ENCODE results near the gene THBS1. TPM values are rescaled to one million over a fixed set of nuclear protein-coding genes. Genes with fewer than 3 reads are reported as not detected.

Gene THBS1
- total and polyA plus RNA-seq, 2 donors from 2014 or later = 26.4 to 377 TPM

- Histone ChIP-seq H3K4me3 (ENCODE audit: low read length in 3 of 3) (no peak overlapping the region), H3K36me3 (ENCODE audit: control insufficient read depth in 2 of 3, insufficient read depth in 3 of 3, low read length in 3 of 3) (no peaks in the 10 kb centered on the region), H3K9ac (ENCODE audit: low read length in 3 of 3) (no peak overlapping the region), H3K9me3 (ENCODE audit: control insufficient read depth in 2 of 3, insufficient read depth in 1 of 3, low read length in 3 of 3) (no peaks in the 10 kb centered on the region), H3K27me3 (ENCODE audit: control insufficient read depth, insufficient read depth, low read length) (no peaks in the 10 kb centered on the region), H3K27ac (ENCODE audit: low read depth in 2 of 2, low read length in 2 of 2) (no peak overlapping the region), H3K4me1 (ENCODE audit: control insufficient read depth in 2 of 3, insufficient read depth in 2 of 3, low read depth in 1 of 3, low read length in 3 of 3) (peaks cover 0 to 3% (median 0%) of the 10 kb centered on the region in 3 donors)
- TF ChIP-seq CTCF (IDR thresholded peaks at IDR 0.05; ENCODE audit: borderline replicate concordance, extremely low read depth, insufficient read depth) = no peak
- intact Hi-C loops (cut with DNase I) = no loop called here
- DNase-seq (no peak), FAIRE-seq (no peak)
Measured at GRCh38 chr15:39640665-39641064, 59.8 kb downstream of the THBS1 start.

- no peaks in the 10 kb centered on the region for H3K36me3 ChIP-seq (ENCODE audit: control insufficient read depth in 2 of 3, insufficient read depth in 3 of 3, low read length in 3 of 3)
- peaks cover 0 to 3% (median 0%) of the 10 kb centered on the region in 3 donors for H3K4me1 ChIP-seq (ENCODE audit: control insufficient read depth in 2 of 3, insufficient read depth in 2 of 3, low read depth in 1 of 3, low read length in 3 of 3)
- H3K4me3 ChIP-seq (ENCODE audit: low read length in 3 of 3) = no peak overlapping the region
- intact Hi-C loops (cut with DNase I) = no loop called here
- H3K27me3 ChIP-seq (ENCODE audit: control insufficient read depth, insufficient read depth, low read length) = no peaks in the 10 kb centered on the region
- no peak for FAIRE-seq
- H3K9me3 ChIP-seq (ENCODE audit: control insufficient read depth in 2 of 3, insufficient read depth in 1 of 3, low read length in 3 of 3) = no peaks in the 10 kb centered on the region
- H3K9ac ChIP-seq (ENCODE audit: low read length in 3 of 3) = no peak overlapping the region
- H3K27ac ChIP-seq (ENCODE audit: low read depth in 2 of 2, low read length in 2 of 2) = no peak overlapping the region
- no peak for DNase-seq
- TF ChIP-seq CTCF (IDR thresholded peaks at IDR 0.05; ENCODE audit: borderline replicate concordance, extremely low read depth, insufficient read depth) = no peak
Measured at GRCh38 chr15:39641191-39641889, 60.5 kb downstream of the THBS1 start.

- no peaks in the 10 kb centered on the region for H3K36me3 ChIP-seq (ENCODE audit: control insufficient read depth in 2 of 3, insufficient read depth in 3 of 3, low read length in 3 of 3)
- no peaks in the 10 kb centered on the region for H3K27me3 ChIP-seq (ENCODE audit: control insufficient read depth, insufficient read depth, low read length)
- no peak for TF ChIP-seq CTCF (IDR thresholded peaks at IDR 0.05; ENCODE audit: borderline replicate concordance, extremely low read depth, insufficient read depth)
- H3K4me1 ChIP-seq (ENCODE audit: control insufficient read depth in 2 of 3, insufficient read depth in 2 of 3, low read depth in 1 of 3, low read length in 3 of 3) = peaks cover 0 to 3% (median 0%) of the 10 kb centered on the region in 3 donors
- FAIRE-seq = no peak
- H3K9ac ChIP-seq (ENCODE audit: low read length in 3 of 3) = no peak overlapping the region
- no peaks in the 10 kb centered on the region for H3K9me3 ChIP-seq (ENCODE audit: control insufficient read depth in 2 of 3, insufficient read depth in 1 of 3, low read length in 3 of 3)
- no peak overlapping the region for H3K4me3 ChIP-seq (ENCODE audit: low read length in 3 of 3)
- intact Hi-C loops (cut with DNase I) = no loop called here
- DNase-seq = peak in 3 of 5 donors; percentile 41 to 68 (median 48)
- no peak overlapping the region for H3K27ac ChIP-seq (ENCODE audit: low read depth in 2 of 2, low read length in 2 of 2)
Measured at GRCh38 chr15:39642011-39642640, 61.2 kb downstream of the THBS1 start.

All from kidney (tissue), 14 donors.